HEK293 (cell line): ENCODE results near the gene CNTRL.

Source experiments
- CTCF ChIA-PET: fragments of 350-600 bp; formaldehyde crosslinking; extraction: SDS; loops from one replicate; lab custom pipeline; 2021; ENCODE audit warnings: antibody characterized with exemption; lab: Yijun Ruan, JAX
- POLR2A ChIA-PET: fragments of 300-600 bp; formaldehyde crosslinking; extraction: SDS; loops from one replicate; lab custom pipeline; 2020; ENCODE audit warnings: antibody characterized with exemption, inconsistent platforms; lab: Yijun Ruan, JAX
- H3K27ac ChIP-seq: fragments of 200-500 bp; sonication (Bioruptor generic); 2 replicates; pipeline ENCODE4 v1.5.1; 2014; ENCODE audit warnings: low read depth, low read length, control low read depth, inconsistent platforms; ENCODE audit errors: extremely low read depth
- H3K36me3 ChIP-seq, 2 experiments: fragments of 200-500 bp in 1 of 2; sonication (Bioruptor generic) in 1 of 2; 1 replicate in 1 of 2; 2 replicates in 1 of 2; pipeline ENCODE4 v1.5.1; 2014 to 2017; ENCODE audit warnings: inconsistent platforms in 2 of 2, low read length in 2 of 2; ENCODE audit not compliant: control insufficient read depth in 2 of 2, insufficient read depth in 1 of 2
- H3K4me1 ChIP-seq: fragments of 200-500 bp; sonication (Bioruptor generic); 2 replicates; pipeline ENCODE4 v1.5.1; 2014; ENCODE audit warnings: mild to moderate bottlenecking, low read length, inconsistent platforms; ENCODE audit not compliant: control insufficient read depth, insufficient read depth
- H3K4me3 ChIP-seq: 2 replicates; pipeline ENCODE4 v1.5.1; 2011; ENCODE audit warnings: low read depth, mild to moderate bottlenecking, control low read depth, low read length, moderate library complexity
- H3K9me3 ChIP-seq: fragments of 200-500 bp; sonication (Bioruptor generic); 2 replicates; pipeline ENCODE4 v1.5.1; 2014; ENCODE audit warnings: low read depth, low read length, inconsistent platforms; ENCODE audit not compliant: control insufficient read depth, insufficient read depth
- BCL11B ChIP-seq: fragments of 450-650 bp; formaldehyde crosslinking; IDR thresholded peaks from 2 replicates; pipeline ENCODE4 v1.5.1; 2016; ENCODE audit warnings: low read depth, missing biosample characterization, missing genetic modification characterization
- HOXA7 ChIP-seq: sonication (generic); formaldehyde crosslinking; IDR thresholded peaks from 2 replicates; pipeline ENCODE4 v1.8.1; 2022; ENCODE audit warnings: missing genetic modification reagents, borderline replicate concordance
- KLF7 ChIP-seq: fragments of 450-650 bp; formaldehyde crosslinking; IDR thresholded peaks from 2 replicates; pipeline ENCODE4 v1.5.1; 2016; ENCODE audit warnings: missing biosample characterization, missing genetic modification characterization, borderline replicate concordance
- OSR2 ChIP-seq: fragments of 450-650 bp; formaldehyde crosslinking; IDR thresholded peaks from 2 replicates; pipeline ENCODE4 v1.5.1; 2016; ENCODE audit warnings: missing biosample characterization, missing genetic modification characterization
- SP7 ChIP-seq: fragments of 450-650 bp; formaldehyde crosslinking; IDR thresholded peaks from 2 replicates; pipeline ENCODE4 v1.5.1; 2016; ENCODE audit warnings: missing biosample characterization, missing genetic modification characterization
- ZBTB17 ChIP-seq: fragments of 450-650 bp; formaldehyde crosslinking; IDR thresholded peaks from 2 replicates; pipeline ENCODE4 v1.5.1; 2016; ENCODE audit warnings: missing biosample characterization, missing genetic modification characterization
- ZBTB21 ChIP-seq: fragments of 450-650 bp; formaldehyde crosslinking; IDR thresholded peaks from 2 replicates; pipeline ENCODE4 v1.5.1; 2017; ENCODE audit warnings: missing biosample characterization, missing genetic modification characterization
- ZBTB48 ChIP-seq: fragments of 450-650 bp; formaldehyde crosslinking; IDR thresholded peaks from 2 replicates; pipeline ENCODE4 v1.5.1; 2016; ENCODE audit warnings: missing biosample characterization, missing genetic modification characterization
- ZEB2 ChIP-seq: fragments of 450-650 bp; formaldehyde crosslinking; IDR thresholded peaks from 2 replicates; pipeline ENCODE4 v1.5.1; 2016; ENCODE audit warnings: missing biosample characterization, missing genetic modification characterization
- ZNF114 ChIP-seq: fragments of 450-650 bp; formaldehyde crosslinking; IDR thresholded peaks from 2 replicates; pipeline ENCODE4 v1.5.0; 2017; ENCODE audit warnings: missing biosample characterization, missing genetic modification characterization
- ZNF155 ChIP-seq: fragments of 450-650 bp; formaldehyde crosslinking; IDR thresholded peaks from 2 replicates; pipeline ENCODE4 v1.5.1; 2016; ENCODE audit warnings: missing biosample characterization, missing genetic modification characterization
- ZNF202 ChIP-seq: fragments of 450-650 bp; formaldehyde crosslinking; IDR thresholded peaks from 2 replicates; pipeline ENCODE4 v1.5.1; 2016; ENCODE audit warnings: missing biosample characterization, missing genetic modification characterization, borderline replicate concordance
- ZNF221 ChIP-seq: fragments of 450-650 bp; formaldehyde crosslinking; IDR thresholded peaks from 2 replicates; pipeline ENCODE4 v1.5.1; 2017; ENCODE audit warnings: missing biosample characterization, missing genetic modification characterization, borderline replicate concordance
- ZNF311 ChIP-seq: fragments of 450-650 bp; formaldehyde crosslinking; IDR thresholded peaks from 2 replicates; pipeline ENCODE4 v1.5.1; 2017; ENCODE audit warnings: missing biosample characterization, missing genetic modification characterization, borderline replicate concordance
- ZNF423 ChIP-seq: fragments of 450-650 bp; formaldehyde crosslinking; IDR thresholded peaks from 2 replicates; pipeline ENCODE4 v1.5.1; 2016; ENCODE audit warnings: missing biosample characterization, missing genetic modification characterization
- ZNF473 ChIP-seq: fragments of 450-650 bp; formaldehyde crosslinking; IDR thresholded peaks from 2 replicates; pipeline ENCODE4 v1.5.1; 2017; ENCODE audit warnings: missing biosample characterization, missing genetic modification characterization
- ZNF548 ChIP-seq: fragments of 450-650 bp; formaldehyde crosslinking; IDR thresholded peaks from 2 replicates; pipeline ENCODE4 v1.5.1; 2016; ENCODE audit warnings: missing biosample characterization, missing genetic modification characterization
- ZNF600 ChIP-seq: fragments of 450-650 bp; formaldehyde crosslinking; IDR thresholded peaks from 2 replicates; pipeline ENCODE4 v1.5.1; 2016; ENCODE audit warnings: missing biosample characterization, missing genetic modification characterization
- ZNF677 ChIP-seq: fragments of 450-650 bp; IDR thresholded peaks from 2 replicates; pipeline ENCODE4 v1.5.0; 2018; ENCODE audit warnings: missing biosample characterization, mild to moderate bottlenecking, missing genetic modification characterization, moderate library complexity
- ZNF777 ChIP-seq: fragments of 450-650 bp; formaldehyde crosslinking; IDR thresholded peaks from 2 replicates; pipeline ENCODE4 v1.5.1; 2017; ENCODE audit warnings: missing biosample characterization, missing genetic modification characterization, borderline replicate concordance
- TF ChIP-seq, protein P1 (sequence below): fragments of 450-650 bp; formaldehyde crosslinking; IDR thresholded peaks from 2 replicates; pipeline ENCODE4 v1.5.1; 2017; ENCODE audit warnings: missing biosample characterization, missing genetic modification characterization
- TF ChIP-seq, protein P2 (sequence below): sonication (generic); formaldehyde crosslinking; IDR thresholded peaks from 2 replicates; pipeline ENCODE4 v1.8.1; 2022; ENCODE audit warnings: mild to moderate bottlenecking, moderate library complexity, missing genetic modification reagents
- TF ChIP-seq, protein P3 (sequence below): fragments of 450-650 bp; formaldehyde crosslinking; conservative IDR thresholded peaks from 2 replicates; pipeline ENCODE4 v1.5.1; 2016; ENCODE audit warnings: low read depth, missing biosample characterization, missing genetic modification characterization
- TF ChIP-seq, protein P4 (sequence below): fragments of 450-650 bp; formaldehyde crosslinking; IDR thresholded peaks from 2 replicates; pipeline ENCODE4 v1.5.1; 2017; ENCODE audit warnings: missing biosample characterization, missing genetic modification characterization
- TF ChIP-seq, protein P5 (sequence below): fragments of 450-650 bp; formaldehyde crosslinking; IDR thresholded peaks from 2 replicates; pipeline ENCODE4 v1.5.1; 2016; ENCODE audit warnings: missing biosample characterization, missing genetic modification characterization
- TF ChIP-seq, protein P6 (sequence below): fragments of 450-650 bp; formaldehyde crosslinking; IDR thresholded peaks from 2 replicates; pipeline ENCODE4 v1.5.1; 2016; ENCODE audit warnings: missing biosample characterization, missing genetic modification characterization

Gene CNTRL

DNA sequence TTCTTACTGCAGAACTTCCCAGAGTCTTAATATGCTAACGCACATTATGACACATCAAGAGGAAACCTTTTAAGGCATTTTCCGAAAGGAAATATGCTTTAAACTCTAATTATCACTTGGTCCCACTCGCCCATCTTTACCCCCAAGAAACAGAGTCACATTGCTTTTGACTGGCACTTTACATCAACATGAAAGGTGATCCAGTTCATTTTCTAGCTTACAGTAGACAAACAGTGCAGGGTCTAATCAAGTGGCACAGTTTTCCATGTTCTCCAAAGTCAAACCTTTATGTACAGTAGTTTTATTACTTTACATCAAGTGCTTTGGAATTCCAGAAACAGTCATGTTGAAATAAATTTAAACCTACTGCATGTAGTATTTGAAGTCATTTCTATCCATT, 114.9 kb downstream of the CNTRL start (continued):
- no peak for TF ChIP-seq ZEB2 (tag by site-specific recombination)
- TF ChIP-seq HOXA7: no peak
- no peak for TF ChIP-seq ZNF677 (tag by site-specific recombination)
- no peak for TF ChIP-seq ZNF548 (tag by site-specific recombination)
- TF ChIP-seq, protein P1, sequence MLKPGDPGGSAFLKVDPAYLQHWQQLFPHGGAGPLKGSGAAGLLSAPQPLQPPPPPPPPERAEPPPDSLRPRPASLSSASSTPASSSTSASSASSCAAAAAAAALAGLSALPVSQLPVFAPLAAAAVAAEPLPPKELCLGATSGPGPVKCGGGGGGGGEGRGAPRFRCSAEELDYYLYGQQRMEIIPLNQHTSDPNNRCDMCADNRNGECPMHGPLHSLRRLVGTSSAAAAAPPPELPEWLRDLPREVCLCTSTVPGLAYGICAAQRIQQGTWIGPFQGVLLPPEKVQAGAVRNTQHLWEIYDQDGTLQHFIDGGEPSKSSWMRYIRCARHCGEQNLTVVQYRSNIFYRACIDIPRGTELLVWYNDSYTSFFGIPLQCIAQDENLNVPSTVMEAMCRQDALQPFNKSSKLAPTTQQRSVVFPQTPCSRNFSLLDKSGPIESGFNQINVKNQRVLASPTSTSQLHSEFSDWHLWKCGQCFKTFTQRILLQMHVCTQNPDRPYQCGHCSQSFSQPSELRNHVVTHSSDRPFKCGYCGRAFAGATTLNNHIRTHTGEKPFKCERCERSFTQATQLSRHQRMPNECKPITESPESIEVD (tag by site-specific recombination): peak; percentile 64
- TF ChIP-seq ZBTB17 (tag by site-specific recombination): peak; percentile 33; the same call in 1 of the 2 replicates
- TF ChIP-seq, protein P2, sequence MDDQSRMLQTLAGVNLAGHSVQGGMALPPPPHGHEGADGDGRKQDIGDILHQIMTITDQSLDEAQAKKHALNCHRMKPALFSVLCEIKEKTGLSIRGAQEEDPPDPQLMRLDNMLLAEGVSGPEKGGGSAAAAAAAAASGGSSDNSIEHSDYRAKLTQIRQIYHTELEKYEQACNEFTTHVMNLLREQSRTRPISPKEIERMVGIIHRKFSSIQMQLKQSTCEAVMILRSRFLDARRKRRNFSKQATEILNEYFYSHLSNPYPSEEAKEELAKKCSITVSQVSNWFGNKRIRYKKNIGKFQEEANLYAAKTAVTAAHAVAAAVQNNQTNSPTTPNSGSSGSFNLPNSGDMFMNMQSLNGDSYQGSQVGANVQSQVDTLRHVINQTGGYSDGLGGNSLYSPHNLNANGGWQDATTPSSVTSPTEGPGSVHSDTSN (CRISPR knock-in tag): no peak
- TF ChIP-seq, protein P3, sequence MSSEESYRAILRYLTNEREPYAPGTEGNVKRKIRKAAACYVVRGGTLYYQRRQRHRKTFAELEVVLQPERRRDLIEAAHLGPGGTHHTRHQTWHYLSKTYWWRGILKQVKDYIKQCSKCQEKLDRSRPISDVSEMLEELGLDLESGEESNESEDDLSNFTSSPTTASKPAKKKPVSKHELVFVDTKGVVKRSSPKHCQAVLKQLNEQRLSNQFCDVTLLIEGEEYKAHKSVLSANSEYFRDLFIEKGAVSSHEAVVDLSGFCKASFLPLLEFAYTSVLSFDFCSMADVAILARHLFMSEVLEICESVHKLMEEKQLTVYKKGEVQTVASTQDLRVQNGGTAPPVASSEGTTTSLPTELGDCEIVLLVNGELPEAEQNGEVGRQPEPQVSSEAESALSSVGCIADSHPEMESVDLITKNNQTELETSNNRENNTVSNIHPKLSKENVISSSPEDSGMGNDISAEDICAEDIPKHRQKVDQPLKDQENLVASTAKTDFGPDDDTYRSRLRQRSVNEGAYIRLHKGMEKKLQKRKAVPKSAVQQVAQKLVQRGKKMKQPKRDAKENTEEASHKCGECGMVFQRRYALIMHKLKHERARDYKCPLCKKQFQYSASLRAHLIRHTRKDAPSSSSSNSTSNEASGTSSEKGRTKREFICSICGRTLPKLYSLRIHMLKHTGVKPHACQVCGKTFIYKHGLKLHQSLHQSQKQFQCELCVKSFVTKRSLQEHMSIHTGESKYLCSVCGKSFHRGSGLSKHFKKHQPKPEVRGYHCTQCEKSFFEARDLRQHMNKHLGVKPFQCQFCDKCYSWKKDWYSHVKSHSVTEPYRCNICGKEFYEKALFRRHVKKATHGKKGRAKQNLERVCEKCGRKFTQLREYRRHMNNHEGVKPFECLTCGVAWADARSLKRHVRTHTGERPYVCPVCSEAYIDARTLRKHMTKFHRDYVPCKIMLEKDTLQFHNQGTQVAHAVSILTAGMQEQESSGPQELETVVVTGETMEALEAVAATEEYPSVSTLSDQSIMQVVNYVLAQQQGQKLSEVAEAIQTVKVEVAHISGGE (tag by site-specific recombination): no peak
- TF ChIP-seq, protein P4, sequence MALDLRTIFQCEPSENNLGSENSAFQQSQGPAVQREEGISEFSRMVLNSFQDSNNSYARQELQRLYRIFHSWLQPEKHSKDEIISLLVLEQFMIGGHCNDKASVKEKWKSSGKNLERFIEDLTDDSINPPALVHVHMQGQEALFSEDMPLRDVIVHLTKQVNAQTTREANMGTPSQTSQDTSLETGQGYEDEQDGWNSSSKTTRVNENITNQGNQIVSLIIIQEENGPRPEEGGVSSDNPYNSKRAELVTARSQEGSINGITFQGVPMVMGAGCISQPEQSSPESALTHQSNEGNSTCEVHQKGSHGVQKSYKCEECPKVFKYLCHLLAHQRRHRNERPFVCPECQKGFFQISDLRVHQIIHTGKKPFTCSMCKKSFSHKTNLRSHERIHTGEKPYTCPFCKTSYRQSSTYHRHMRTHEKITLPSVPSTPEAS: no peak
- 0 out of 2 replicates have a peak, but pooled peaks have one; percentile 35 for TF ChIP-seq SP7 (tag by site-specific recombination)
- TF ChIP-seq ZNF202: no peak
- TF ChIP-seq OSR2 (tag by site-specific recombination): peak; percentile 29; the same call in 1 of the 2 replicates
- no peak for TF ChIP-seq ZNF777 (tag by site-specific recombination)
- TF ChIP-seq ZBTB48: no peak

DNA sequence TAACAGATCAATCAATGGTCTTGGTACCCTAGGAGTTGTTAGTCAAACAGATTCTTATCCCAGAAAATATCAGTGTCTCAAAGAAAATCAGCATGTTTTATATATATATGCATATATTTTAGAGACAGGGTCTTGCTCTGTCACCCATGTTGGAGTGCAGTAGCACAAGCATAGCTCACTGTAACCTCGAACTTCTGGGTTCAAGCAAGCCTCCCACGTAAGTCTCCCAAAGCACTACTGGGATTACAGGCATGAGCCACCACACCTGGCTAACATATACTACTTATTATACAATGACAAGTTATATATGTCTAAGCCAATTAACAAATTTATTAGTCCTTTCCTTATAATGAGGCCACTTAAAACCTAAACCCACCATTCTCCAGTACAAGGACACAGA, 116.5 kb downstream of the CNTRL start:
- no peak overlapping the region for H3K4me3 ChIP-seq
- H3K4me1 ChIP-seq: peaks cover 5% of the 10 kb centered on the region
- H3K9me3 ChIP-seq: no peaks in the 10 kb centered on the region
- H3K36me3 ChIP-seq: peaks cover 0 to 3% of the 10 kb centered on the region in 2 experiments; a peak in 1 of 3 replicates
- H3K27ac ChIP-seq: no peak overlapping the region
- ChIA-PET CTCF (no interaction called here), POLR2A (interaction anchor here (1.2 kb wide), 1 partner anchor 11 kb away, joined by 3 read pairs; the partner anchor contains the start of gene RAB14)
- TF ChIP-seq, protein P5, sequence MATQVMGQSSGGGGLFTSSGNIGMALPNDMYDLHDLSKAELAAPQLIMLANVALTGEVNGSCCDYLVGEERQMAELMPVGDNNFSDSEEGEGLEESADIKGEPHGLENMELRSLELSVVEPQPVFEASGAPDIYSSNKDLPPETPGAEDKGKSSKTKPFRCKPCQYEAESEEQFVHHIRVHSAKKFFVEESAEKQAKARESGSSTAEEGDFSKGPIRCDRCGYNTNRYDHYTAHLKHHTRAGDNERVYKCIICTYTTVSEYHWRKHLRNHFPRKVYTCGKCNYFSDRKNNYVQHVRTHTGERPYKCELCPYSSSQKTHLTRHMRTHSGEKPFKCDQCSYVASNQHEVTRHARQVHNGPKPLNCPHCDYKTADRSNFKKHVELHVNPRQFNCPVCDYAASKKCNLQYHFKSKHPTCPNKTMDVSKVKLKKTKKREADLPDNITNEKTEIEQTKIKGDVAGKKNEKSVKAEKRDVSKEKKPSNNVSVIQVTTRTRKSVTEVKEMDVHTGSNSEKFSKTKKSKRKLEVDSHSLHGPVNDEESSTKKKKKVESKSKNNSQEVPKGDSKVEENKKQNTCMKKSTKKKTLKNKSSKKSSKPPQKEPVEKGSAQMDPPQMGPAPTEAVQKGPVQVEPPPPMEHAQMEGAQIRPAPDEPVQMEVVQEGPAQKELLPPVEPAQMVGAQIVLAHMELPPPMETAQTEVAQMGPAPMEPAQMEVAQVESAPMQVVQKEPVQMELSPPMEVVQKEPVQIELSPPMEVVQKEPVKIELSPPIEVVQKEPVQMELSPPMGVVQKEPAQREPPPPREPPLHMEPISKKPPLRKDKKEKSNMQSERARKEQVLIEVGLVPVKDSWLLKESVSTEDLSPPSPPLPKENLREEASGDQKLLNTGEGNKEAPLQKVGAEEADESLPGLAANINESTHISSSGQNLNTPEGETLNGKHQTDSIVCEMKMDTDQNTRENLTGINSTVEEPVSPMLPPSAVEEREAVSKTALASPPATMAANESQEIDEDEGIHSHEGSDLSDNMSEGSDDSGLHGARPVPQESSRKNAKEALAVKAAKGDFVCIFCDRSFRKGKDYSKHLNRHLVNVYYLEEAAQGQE (tag by site-specific recombination): no peak
- TF ChIP-seq, protein P6, sequence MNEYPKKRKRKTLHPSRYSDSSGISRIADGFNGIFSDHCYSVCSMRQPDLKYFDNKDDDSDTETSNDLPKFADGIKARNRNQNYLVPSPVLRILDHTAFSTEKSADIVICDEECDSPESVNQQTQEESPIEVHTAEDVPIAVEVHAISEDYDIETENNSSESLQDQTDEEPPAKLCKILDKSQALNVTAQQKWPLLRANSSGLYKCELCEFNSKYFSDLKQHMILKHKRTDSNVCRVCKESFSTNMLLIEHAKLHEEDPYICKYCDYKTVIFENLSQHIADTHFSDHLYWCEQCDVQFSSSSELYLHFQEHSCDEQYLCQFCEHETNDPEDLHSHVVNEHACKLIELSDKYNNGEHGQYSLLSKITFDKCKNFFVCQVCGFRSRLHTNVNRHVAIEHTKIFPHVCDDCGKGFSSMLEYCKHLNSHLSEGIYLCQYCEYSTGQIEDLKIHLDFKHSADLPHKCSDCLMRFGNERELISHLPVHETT (tag by site-specific recombination): no peak
- no peak for TF ChIP-seq ZNF311 (tag by site-specific recombination)
- no peak for TF ChIP-seq ZNF114 (tag by site-specific recombination)
- TF ChIP-seq KLF7 (tag by site-specific recombination): no peak
- no peak for TF ChIP-seq ZNF221 (tag by site-specific recombination)
- no peak for TF ChIP-seq ZNF155
- TF ChIP-seq ZNF600 (tag by site-specific recombination): no peak
- no peak for TF ChIP-seq BCL11B
- TF ChIP-seq ZNF473: no peak
- no peak for TF ChIP-seq ZBTB21 (tag by site-specific recombination)
- no peak for TF ChIP-seq ZBTB48
- TF ChIP-seq ZNF423 (tag by site-specific recombination): no peak
